ENCODE data around the gene OTX1.

GRCh38 chr2:63055226-63056106, 4.8 kb downstream of the OTX1 start:
- TF ChIP-seq CTCF (IDR thresholded peaks at IDR 0.05), result no peak
- no peak for TF ChIP-seq POLR2A (IDR thresholded peaks at IDR 0.05)
